ENCODE results near the gene PCGF5.

Gene PCGF5

GRCh38 chr10:91307489-91307888, 87.0 kb downstream of the PCGF5 start:
- H3K4me3 ChIP-seq (ENCODE audit: low read length) = no peak overlapping the region
- no peak overlapping the region for H2AFZ ChIP-seq (ENCODE audit: low read depth, low read length)
- H3K79me2 ChIP-seq (ENCODE audit: low read length) = no peaks in the 10 kb centered on the region
- TF ChIP-seq EZH2phosphoT487 (IDR thresholded peaks at IDR 0.05; ENCODE audit: low read depth) = no peak
- no peak for TF ChIP-seq CTCF (IDR thresholded peaks at IDR 0.05; ENCODE audit: low read depth, low read length)
- peak overlapping the region; percentile 53 for H3K4me2 ChIP-seq (ENCODE audit: low read length)
- H4K20me1 ChIP-seq (ENCODE audit: insufficient read depth, low read length) = no peaks in the 10 kb centered on the region
- no peaks in the 10 kb centered on the region for H3K9me3 ChIP-seq (ENCODE audit: insufficient read depth, low read length)
- H3K27ac ChIP-seq (ENCODE audit: low read length) = no peak overlapping the region
- peaks cover 19% of the 10 kb centered on the region for H3K4me1 ChIP-seq (ENCODE audit: low read length)
- no peaks in the 10 kb centered on the region for H3K36me3 ChIP-seq (replicated peaks; ENCODE audit: low read depth, low read length)
- H3K27me3 ChIP-seq (ENCODE audit: low read depth, low read length) = no peaks in the 10 kb centered on the region
- no peak overlapping the region for H3K9ac ChIP-seq (ENCODE audit: low read length)

GRCh38 chr10:91309711-91310110, 89.2 kb downstream of the PCGF5 start:
- Histone ChIP-seq H2AFZ (ENCODE audit: low read depth, low read length) (no peak overlapping the region), H3K27me3 (ENCODE audit: low read depth, low read length) (no peaks in the 10 kb centered on the region), H4K20me1 (ENCODE audit: insufficient read depth, low read length) (no peaks in the 10 kb centered on the region), H3K4me3 (ENCODE audit: low read length) (no peak overlapping the region), H3K27ac (ENCODE audit: low read length) (no peak overlapping the region), H3K36me3 (replicated peaks; ENCODE audit: low read depth, low read length) (no peaks in the 10 kb centered on the region), H3K79me2 (ENCODE audit: low read length) (no peaks in the 10 kb centered on the region), H3K4me2 (ENCODE audit: low read length) (no peak overlapping the region), H3K4me1 (ENCODE audit: low read length) (peaks cover 19% of the 10 kb centered on the region), H3K9ac (ENCODE audit: low read length) (no peak overlapping the region), H3K9me3 (ENCODE audit: insufficient read depth, low read length) (no peaks in the 10 kb centered on the region)
- no peak for TF ChIP-seq CTCF (IDR thresholded peaks at IDR 0.05; ENCODE audit: low read depth, low read length)
- no peak for TF ChIP-seq EZH2phosphoT487 (IDR thresholded peaks at IDR 0.05; ENCODE audit: low read depth)

- Histone ChIP-seq H2AFZ (ENCODE audit: low read depth, low read length) (no peak overlapping the region), H4K20me1 (ENCODE audit: insufficient read depth, low read length) (no peaks in the 10 kb centered on the region), H3K27ac (ENCODE audit: low read length) (no peak overlapping the region), H3K4me2 (ENCODE audit: low read length) (no peak overlapping the region), H3K9me3 (ENCODE audit: insufficient read depth, low read length) (no peaks in the 10 kb centered on the region), H3K4me1 (ENCODE audit: low read length) (peaks cover 19% of the 10 kb centered on the region), H3K9ac (ENCODE audit: low read length) (no peak overlapping the region), H3K36me3 (replicated peaks; ENCODE audit: low read depth, low read length) (no peaks in the 10 kb centered on the region), H3K27me3 (ENCODE audit: low read depth, low read length) (no peaks in the 10 kb centered on the region), H3K79me2 (ENCODE audit: low read length) (no peaks in the 10 kb centered on the region), H3K4me3 (ENCODE audit: low read length) (no peak overlapping the region)
- TF ChIP-seq CTCF (IDR thresholded peaks at IDR 0.05; ENCODE audit: low read depth, low read length) (no peak), EZH2phosphoT487 (IDR thresholded peaks at IDR 0.05; ENCODE audit: low read depth) (no peak)
Measured at GRCh38 chr10:91311601-91312381, 91.3 kb downstream of the PCGF5 start.

- H3K4me1 ChIP-seq (ENCODE audit: low read length) = peaks cover 16% of the 10 kb centered on the region
- H3K9ac ChIP-seq (ENCODE audit: low read length) = no peak overlapping the region
- H3K9me3 ChIP-seq (ENCODE audit: insufficient read depth, low read length) = no peaks in the 10 kb centered on the region
- H3K27ac ChIP-seq (ENCODE audit: low read length) = no peak overlapping the region
- no peaks in the 10 kb centered on the region for H4K20me1 ChIP-seq (ENCODE audit: insufficient read depth, low read length)
- H3K79me2 ChIP-seq (ENCODE audit: low read length) = no peaks in the 10 kb centered on the region
- no peak overlapping the region for H2AFZ ChIP-seq (ENCODE audit: low read depth, low read length)
- no peak overlapping the region for H3K4me2 ChIP-seq (ENCODE audit: low read length)
- H3K27me3 ChIP-seq (ENCODE audit: low read depth, low read length) = no peaks in the 10 kb centered on the region
- no peak overlapping the region for H3K4me3 ChIP-seq (ENCODE audit: low read length)
- TF ChIP-seq EZH2phosphoT487 (IDR thresholded peaks at IDR 0.05; ENCODE audit: low read depth) = no peak
- TF ChIP-seq CTCF (IDR thresholded peaks at IDR 0.05; ENCODE audit: low read depth, low read length) = no peak
- H3K36me3 ChIP-seq (replicated peaks; ENCODE audit: low read depth, low read length) = no peaks in the 10 kb centered on the region
Measured at GRCh38 chr10:91312382-91312733, 91.9 kb downstream of the PCGF5 start.

Data from OCI-LY3 (cell line).